H9 (cell line): Measurements from ENCODE around the gene SMARCC1. TPM values are rescaled to one million over a fixed set of nuclear protein-coding genes. Genes with fewer than 3 reads are reported as not detected.
A peak's percentile ranks its signal among the peaks of the same experiment; 100 is the strongest.

Experiments
- DNase-seq: peaks from one replicate; pipeline ENCODE4 v3.0.0-alpha.2; 2017
- H2AFZ ChIP-seq: one replicate; pipeline ENCODE4 v1.6.1; 2013; ENCODE audit warnings: mild to moderate bottlenecking, low read length, control low read depth, moderate library complexity
- H2AK5ac ChIP-seq: 2 replicates; pipeline ENCODE4 v1.6.1; 2013; ENCODE audit warnings: low read length, control low read depth, mixed read lengths; ENCODE audit not compliant: insufficient read length
- H2BK120ac ChIP-seq: one replicate; pipeline ENCODE4 v1.6.1; 2013; ENCODE audit warnings: low read depth, mild to moderate bottlenecking, low read length, control low read depth, inconsistent platforms; ENCODE audit not compliant: poor library complexity, severe bottlenecking
- H2BK12ac ChIP-seq: 2 replicates; pipeline ENCODE4 v1.6.1; 2013; ENCODE audit warnings: low read length, control low read depth, mixed read lengths, low read depth; ENCODE audit not compliant: insufficient read length
- H2BK15ac ChIP-seq: 2 replicates; pipeline ENCODE4 v1.6.1; 2013; ENCODE audit warnings: low read depth, low read length, control low read depth
- H2BK20ac ChIP-seq: one replicate; pipeline ENCODE4 v1.6.1; 2013; ENCODE audit warnings: low read depth, mild to moderate bottlenecking, low read length, control low read depth, inconsistent platforms; ENCODE audit not compliant: poor library complexity, severe bottlenecking
- H2BK5ac ChIP-seq: 2 replicates; pipeline ENCODE4 v1.6.1; 2013; ENCODE audit warnings: low read length, control low read depth, mixed read lengths; ENCODE audit not compliant: insufficient read length
- H3K14ac ChIP-seq: 2 replicates; pipeline ENCODE4 v1.6.1; 2013; ENCODE audit warnings: low read length, control low read depth; ENCODE audit not compliant: insufficient read depth
- H3K18ac ChIP-seq: 2 replicates; pipeline ENCODE4 v1.6.1; 2013; ENCODE audit warnings: low read depth, mild to moderate bottlenecking, mixed read lengths, low read length, control low read depth; ENCODE audit not compliant: insufficient read length
- H3K23ac ChIP-seq: 2 replicates; pipeline ENCODE4 v1.6.1; 2013; ENCODE audit warnings: low read length, control low read depth, mixed read lengths, low read depth; ENCODE audit not compliant: insufficient read length
- H3K23me2 ChIP-seq: 2 replicates; pipeline ENCODE4 v1.6.1; 2013; ENCODE audit warnings: low read depth, mild to moderate bottlenecking, mixed read lengths, low read length, control low read depth; ENCODE audit not compliant: insufficient read length, poor library complexity, severe bottlenecking
- H3K27ac ChIP-seq: 2 replicates; pipeline ENCODE4 v1.5.1; 2013; ENCODE audit warnings: low read length, control low read depth, mixed read lengths, low read depth; ENCODE audit not compliant: insufficient read length
- H3K27me3 ChIP-seq: 2 replicates; pipeline ENCODE4 v1.6.1; 2013; ENCODE audit warnings: low read length, control low read depth, inconsistent platforms; ENCODE audit not compliant: insufficient read depth
- H3K4ac ChIP-seq: 2 replicates; pipeline ENCODE4 v1.6.1; 2013; ENCODE audit warnings: low read depth, mild to moderate bottlenecking, control low read depth, inconsistent platforms, low read length, moderate library complexity
- H3K4me1 ChIP-seq: 2 replicates; pipeline ENCODE4 v1.6.1; 2013; ENCODE audit warnings: low read length, control low read depth, inconsistent platforms; ENCODE audit not compliant: insufficient read depth
- H3K4me2 ChIP-seq: 2 replicates; pipeline ENCODE4 v1.6.1; 2013; ENCODE audit warnings: low read length, control low read depth, mixed read lengths; ENCODE audit not compliant: insufficient read length, insufficient read depth
- H3K56ac ChIP-seq: 2 replicates; pipeline ENCODE4 v1.6.1; 2013; ENCODE audit warnings: low read depth, mild to moderate bottlenecking, mixed read lengths, low read length, control low read depth; ENCODE audit not compliant: insufficient read length
- H3K79me1 ChIP-seq: 2 replicates; pipeline ENCODE4 v1.6.1; 2013; ENCODE audit warnings: low read depth, mild to moderate bottlenecking, moderate library complexity, low read length, control low read depth, inconsistent platforms; ENCODE audit not compliant: insufficient read depth, poor library complexity, severe bottlenecking
- H3K79me2 ChIP-seq: 2 replicates; pipeline ENCODE4 v1.6.1; 2013; ENCODE audit warnings: low read length, control low read depth, inconsistent platforms; ENCODE audit not compliant: insufficient read depth
- H3K9ac ChIP-seq: 2 replicates; pipeline ENCODE4 v1.6.1; 2013; ENCODE audit warnings: low read length, control low read depth, mixed read lengths; ENCODE audit not compliant: insufficient read length; ENCODE audit errors: extremely low read depth
- H3K9me3 ChIP-seq: one replicate; pipeline ENCODE4 v1.6.1; 2013; ENCODE audit warnings: low read depth, low read length, inconsistent platforms; ENCODE audit not compliant: control insufficient read depth
- H3T11ph ChIP-seq: one replicate; pipeline ENCODE4 v1.6.1; 2013; ENCODE audit warnings: mild to moderate bottlenecking, low read length, control low read depth, inconsistent platforms
- H4K20me1 ChIP-seq: one replicate; pipeline ENCODE4 v1.6.1; 2013; ENCODE audit not compliant: control insufficient read depth, insufficient read length, insufficient read depth
- H4K5ac ChIP-seq: 2 replicates; pipeline ENCODE4 v1.6.1; 2013; ENCODE audit warnings: low read depth, mild to moderate bottlenecking, mixed read lengths, low read length, control low read depth; ENCODE audit not compliant: insufficient read length
- H4K8ac ChIP-seq: replicated peaks from 2 replicates; pipeline ENCODE4 v1.6.1; 2013; ENCODE audit warnings: low read length, control low read depth, mixed read lengths, low read depth; ENCODE audit not compliant: insufficient read length
- H4K91ac ChIP-seq: 2 replicates; pipeline ENCODE4 v1.6.1; 2013; ENCODE audit warnings: low read depth, mild to moderate bottlenecking, moderate library complexity, mixed read lengths, low read length, control low read depth; ENCODE audit not compliant: insufficient read length
- H3K27ac Mint-ChIP-seq, 3 experiments: 2 replicates in 2 of 3; 3 replicates in 1 of 3; pipeline ENCODE4 v1.8.0; 2020 to 2021; ENCODE audit warnings: mixed read lengths in 3 of 3, mild to moderate bottlenecking in 1 of 3, moderate library complexity in 1 of 3
- H3K27me3 Mint-ChIP-seq: 2 replicates; pipeline ENCODE4 v1.8.0; 2021; ENCODE audit warnings: low read depth, mild to moderate bottlenecking, moderate library complexity, mixed read lengths
- H3K36me3 Mint-ChIP-seq, 3 experiments: 2 replicates in 2 of 3; 3 replicates in 1 of 3; pipeline ENCODE4 v1.8.0; 2020 to 2021; ENCODE audit warnings: low read depth in 3 of 3, mixed read lengths in 3 of 3; ENCODE audit not compliant: insufficient read depth in 1 of 3
- H3K4me1 Mint-ChIP-seq, 2 experiments: 2 replicates each; pipeline ENCODE4 v1.8.0; 2020; ENCODE audit warnings: mixed read lengths in 2 of 2
- H3K4me3 Mint-ChIP-seq, 2 experiments: 2 replicates in 1 of 2; 3 replicates in 1 of 2; pipeline ENCODE4 v1.8.0; 2020 to 2021; ENCODE audit warnings: mild to moderate bottlenecking in 2 of 2, mixed read lengths in 2 of 2, moderate library complexity in 1 of 2
- H3K9me3 Mint-ChIP-seq, 2 experiments: 2 replicates in 1 of 2; 3 replicates in 1 of 2; pipeline ENCODE4 v1.8.0; 2020; ENCODE audit warnings: mild to moderate bottlenecking in 2 of 2, mixed read lengths in 2 of 2, moderate library complexity in 1 of 2
- CTCF ChIP-seq: fragments of 200-600 bp; sonication (generic); conservative IDR thresholded peaks from 3 replicates; pipeline ENCODE4 v1.8.0; 2021; ENCODE audit warnings: antibody characterized with exemption, mild to moderate bottlenecking
- WGBS: extraction: QIAGEN DNeasy Blood & Tissue Kit; methylation state at CpG from one replicate; pipeline ENCODE4 v1.1.7; 2013; ENCODE audit warnings: missing lambda C conversion rate, low lambda C conversion rate, mixed read lengths; ENCODE audit not compliant: insufficient read length; ENCODE audit errors: extremely low coverage; 5-methylcytosine and 5-hydroxymethylcytosine counted together
- total RNA-seq: library from RNA; stranded (reverse); gene quantifications from 2 replicates; pipeline ENCODE4 v1.2.1, GENCODE V29; 2021

The SMARCC1 gene
- total RNA-seq, 1 experiment from 2014 or later = 274 TPM

- no peak overlapping the region for H2BK20ac ChIP-seq
- Mint-ChIP-seq H3K36me3 (no peaks in the 10 kb centered on the region), H3K4me1 (peaks cover 2 to 8% of the 10 kb centered on the region in 2 experiments; a peak in 2 of 4 replicates), H3K27me3 (peaks cover 65% of the 10 kb centered on the region), H3K27ac (no peak overlapping the region), H3K9me3 (no peaks in the 10 kb centered on the region; a peak in 1 of 5 replicates), H3K4me3 (peak overlapping the region; percentile 55 to 76)
- H3K18ac ChIP-seq = no peak overlapping the region
- H4K20me1 ChIP-seq = no peaks in the 10 kb centered on the region
- no peak overlapping the region for H3T11ph ChIP-seq
- no peak for TF ChIP-seq CTCF
- no peak overlapping the region for H4K8ac ChIP-seq
- H3K56ac ChIP-seq = no peak overlapping the region
- H3K9ac ChIP-seq = no peak overlapping the region
- H3K14ac ChIP-seq = no peak overlapping the region
- no peak overlapping the region for H3K4ac ChIP-seq
- no peak overlapping the region for H2BK12ac ChIP-seq
- no peak overlapping the region for H4K91ac ChIP-seq
- peak; percentile 46 for DNase-seq
- H3K4me2 ChIP-seq = no peak overlapping the region
- no peak overlapping the region for H2AK5ac ChIP-seq
- WGBS = no CpG with 5 or more reads among the region's 49 CpGs
- H3K27me3 ChIP-seq = peaks cover 13% of the 10 kb centered on the region; the same call in 1 of the 2 replicates
- no peak overlapping the region for H4K5ac ChIP-seq
- no peak overlapping the region for H3K23ac ChIP-seq
- no peak overlapping the region for H2AFZ ChIP-seq
- H3K27ac ChIP-seq = no peak overlapping the region
- H2BK15ac ChIP-seq = no peak overlapping the region
- no peaks in the 10 kb centered on the region for H3K79me1 ChIP-seq
- H2BK5ac ChIP-seq = no peak overlapping the region
- H2BK120ac ChIP-seq = no peak overlapping the region
- no peaks in the 10 kb centered on the region for H3K79me2 ChIP-seq
- peaks cover 11% of the 10 kb centered on the region for H3K23me2 ChIP-seq
- H3K4me1 ChIP-seq = no peaks in the 10 kb centered on the region
- H3K9me3 ChIP-seq = no peaks in the 10 kb centered on the region
Observed at GRCh38 chr3:47577583-47578118, 204.0 kb downstream of the SMARCC1 start.
